ENCODE measurements around the gene NDOR1.

Gene NDOR1

DNA sequence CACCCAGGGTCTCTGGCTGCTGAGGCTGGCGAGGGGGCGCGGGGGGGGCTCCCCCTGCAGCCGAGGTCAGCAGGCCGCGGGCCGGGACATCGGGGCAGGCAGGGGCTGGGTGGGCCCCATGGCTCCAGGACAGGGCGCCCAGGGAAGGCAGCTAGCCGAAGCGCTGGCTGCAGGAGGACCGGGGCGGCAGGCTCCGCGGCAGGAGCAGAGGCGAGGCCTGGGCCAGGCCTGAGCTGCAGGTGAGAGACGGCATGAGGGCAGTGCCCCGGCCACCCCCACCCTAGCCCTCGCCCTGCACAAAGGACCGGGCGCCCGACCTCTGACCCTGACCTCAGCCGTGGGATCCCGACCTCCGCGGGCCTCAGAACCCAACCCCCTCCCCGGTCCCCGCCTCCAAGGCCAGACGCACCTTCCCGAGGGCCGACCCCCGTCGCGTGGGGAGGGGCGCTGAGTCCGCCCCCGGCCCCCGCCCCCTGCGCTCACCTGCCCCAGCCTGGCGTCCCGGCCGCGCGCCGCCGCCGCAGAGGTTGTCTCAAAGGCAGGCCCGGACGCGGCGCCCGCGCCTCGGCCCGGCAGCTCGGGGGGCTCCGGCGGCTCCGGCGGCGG is 16.1 kb downstream of the NDOR1 start:
- DNase-seq: no peak

DNA sequence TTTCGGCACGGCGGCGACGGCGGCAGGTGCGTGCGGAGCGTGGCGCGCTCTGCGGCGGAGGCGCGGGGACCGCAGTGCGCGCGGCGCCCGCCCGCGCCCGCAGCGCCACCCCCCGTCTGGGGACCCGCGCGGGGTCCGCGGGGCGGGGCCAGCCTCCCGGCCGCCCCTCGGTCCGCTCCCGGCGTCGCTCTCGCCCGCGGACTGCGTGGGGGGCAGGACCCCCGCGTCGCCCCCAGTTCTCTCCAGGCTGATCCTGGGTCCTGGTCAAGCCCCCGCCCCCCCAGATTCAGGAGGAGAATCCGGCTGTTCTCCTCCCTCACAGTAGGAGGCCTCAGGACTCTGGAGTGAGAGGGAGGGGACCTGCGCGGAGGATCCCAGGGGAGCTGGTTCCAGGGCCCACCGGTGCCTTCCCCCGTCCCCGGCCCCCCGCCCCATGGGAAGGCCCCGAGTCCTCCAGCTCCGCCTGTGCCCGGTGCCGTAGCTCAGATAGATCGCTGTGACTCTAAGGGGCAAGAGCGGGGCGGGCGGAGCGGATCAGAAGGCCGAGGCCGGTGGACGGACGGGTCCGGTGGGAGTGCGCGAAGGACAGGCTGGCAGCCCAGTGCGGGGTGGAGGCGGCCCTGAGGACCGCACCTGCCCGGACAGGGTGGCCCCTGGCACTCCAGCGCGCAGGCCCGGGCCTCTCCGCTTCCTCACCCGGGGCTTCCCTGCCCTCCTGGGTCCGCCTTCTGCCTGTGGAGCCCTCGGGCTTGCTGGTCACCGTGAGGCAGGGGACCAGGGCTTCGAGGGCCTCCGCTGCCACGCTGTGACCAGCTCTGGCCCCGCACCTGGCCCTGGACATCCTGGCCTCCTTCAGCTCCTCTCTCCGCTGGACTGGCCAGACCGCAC is 16.9 kb downstream of the NDOR1 start, which contains the start of gene RNF208:
RNF208 (minus strand) TSS at position 51 of the 888 bp plus-strand sequence. CDS start 1,028 bp downstream, outside the sequence.
- DNase-seq: no peak

DNA sequence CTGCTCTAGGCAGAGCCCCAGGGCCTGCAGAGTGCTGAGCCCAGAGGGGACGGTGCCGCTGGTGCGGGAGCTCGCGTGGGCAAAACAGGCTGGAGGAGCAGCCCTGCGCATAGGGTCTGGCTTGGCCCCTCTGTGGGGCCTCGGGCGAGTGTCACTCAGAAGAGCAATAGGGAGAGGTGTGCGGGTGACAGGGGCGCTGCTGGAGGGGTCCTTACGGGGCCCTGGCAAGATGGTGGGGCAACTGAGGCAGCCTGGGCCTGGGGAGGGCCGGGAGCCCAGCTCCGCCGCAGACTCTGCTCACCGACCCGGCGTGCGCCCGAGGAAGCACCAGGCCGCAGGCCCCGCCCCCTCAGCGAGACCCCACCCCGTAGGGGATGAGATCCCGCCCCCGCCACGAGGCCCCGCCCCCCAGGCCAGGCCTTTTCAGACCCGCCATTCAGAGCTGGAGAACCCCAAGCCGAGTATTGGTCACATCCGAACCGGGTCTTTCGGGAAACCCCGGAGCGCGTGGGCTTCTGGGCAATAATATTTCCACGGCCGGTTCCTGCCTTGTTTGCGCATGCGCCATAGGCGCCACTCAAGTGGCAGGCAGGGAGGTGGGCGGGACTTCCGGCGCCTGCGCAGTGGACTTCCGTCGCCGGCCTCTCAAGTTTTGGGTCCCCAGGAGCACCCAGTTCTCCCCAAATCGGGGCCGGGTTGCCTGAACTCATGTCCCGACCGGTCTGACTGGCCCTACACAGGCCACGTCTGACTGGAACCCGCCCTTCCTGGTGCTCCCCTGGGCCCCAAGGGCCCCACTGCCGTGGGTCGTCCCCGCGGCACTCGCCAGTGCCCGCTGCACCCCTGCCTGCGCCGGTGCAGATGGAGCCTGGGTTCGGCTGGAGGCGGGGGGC is 17.8 kb downstream of the NDOR1 start:
- peak; percentile 99 for DNase-seq

DNA sequence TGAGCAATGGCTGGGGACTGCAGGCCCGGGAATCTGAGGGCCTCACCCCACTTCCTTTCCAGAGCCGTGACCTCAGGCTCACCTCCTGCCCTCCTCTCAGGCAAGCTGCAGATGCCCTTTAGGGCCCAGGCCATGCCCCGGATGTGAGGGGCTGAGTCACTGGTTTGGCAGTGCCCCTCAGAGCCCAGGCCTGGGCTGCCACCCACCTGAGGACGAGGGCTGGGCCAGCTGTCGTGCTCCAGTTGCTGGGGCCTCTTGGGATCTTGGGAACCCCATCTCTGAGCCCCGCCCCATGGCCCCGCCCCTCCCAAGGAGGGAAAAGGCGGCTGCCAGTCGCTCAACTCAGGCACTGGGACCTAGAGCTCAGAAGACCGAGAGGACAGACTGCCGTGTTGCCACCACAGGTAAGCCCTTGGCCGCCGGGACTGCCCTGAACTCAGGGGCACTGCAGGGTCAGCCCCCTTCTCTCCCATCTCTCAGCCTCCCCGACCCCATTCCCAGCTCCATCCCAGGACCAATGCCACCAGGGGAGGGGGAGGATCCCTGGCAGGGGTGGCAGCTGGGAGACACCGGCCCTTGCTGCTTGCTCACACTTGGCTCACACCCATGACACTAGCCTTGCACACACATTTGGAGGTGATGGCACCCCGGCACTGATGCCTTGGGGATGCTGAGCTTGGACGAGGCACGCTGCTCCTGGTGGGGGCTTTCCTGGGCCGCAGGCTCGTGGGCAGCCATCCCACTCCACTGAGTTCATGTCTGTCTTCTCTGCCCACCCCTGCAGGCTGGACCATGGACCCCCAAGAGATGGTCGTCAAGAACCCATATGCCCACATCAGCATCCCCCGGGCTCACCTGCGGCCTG is 19.6 kb downstream of the NDOR1 start, which contains the start of gene CYSRT1:
CYSRT1 (plus strand) TSS at position 345 of the 865 bp plus-strand sequence; CDS start at position 793, 448 bp downstream.
- no peak for DNase-seq

DNA sequence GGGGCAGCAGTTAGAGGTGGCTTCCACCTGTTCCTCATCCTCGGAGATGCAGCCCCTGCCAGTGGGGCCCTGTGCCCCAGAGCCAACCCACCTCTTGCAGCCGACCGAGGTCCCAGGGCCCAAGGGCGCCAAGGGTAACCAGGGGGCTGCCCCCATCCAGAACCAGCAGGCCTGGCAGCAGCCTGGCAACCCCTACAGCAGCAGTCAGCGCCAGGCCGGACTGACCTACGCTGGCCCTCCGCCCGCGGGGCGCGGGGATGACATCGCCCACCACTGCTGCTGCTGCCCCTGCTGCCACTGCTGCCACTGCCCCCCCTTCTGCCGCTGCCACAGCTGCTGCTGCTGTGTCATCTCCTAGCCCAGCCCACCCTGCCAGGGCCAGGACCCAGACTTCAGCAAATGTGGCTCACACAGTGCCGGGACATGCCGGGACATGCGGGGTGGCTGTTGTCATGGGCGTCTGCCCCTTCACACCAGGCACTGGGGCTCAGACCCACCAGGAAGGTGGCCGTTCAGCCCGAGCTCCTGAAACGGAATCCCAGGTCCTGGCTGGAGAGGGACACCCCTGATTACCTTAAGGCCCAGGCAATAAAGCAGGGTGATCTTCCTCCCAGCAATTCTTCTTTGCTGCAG is 20.3 kb downstream of the NDOR1 start:
- DNase-seq: no peak

DNA sequence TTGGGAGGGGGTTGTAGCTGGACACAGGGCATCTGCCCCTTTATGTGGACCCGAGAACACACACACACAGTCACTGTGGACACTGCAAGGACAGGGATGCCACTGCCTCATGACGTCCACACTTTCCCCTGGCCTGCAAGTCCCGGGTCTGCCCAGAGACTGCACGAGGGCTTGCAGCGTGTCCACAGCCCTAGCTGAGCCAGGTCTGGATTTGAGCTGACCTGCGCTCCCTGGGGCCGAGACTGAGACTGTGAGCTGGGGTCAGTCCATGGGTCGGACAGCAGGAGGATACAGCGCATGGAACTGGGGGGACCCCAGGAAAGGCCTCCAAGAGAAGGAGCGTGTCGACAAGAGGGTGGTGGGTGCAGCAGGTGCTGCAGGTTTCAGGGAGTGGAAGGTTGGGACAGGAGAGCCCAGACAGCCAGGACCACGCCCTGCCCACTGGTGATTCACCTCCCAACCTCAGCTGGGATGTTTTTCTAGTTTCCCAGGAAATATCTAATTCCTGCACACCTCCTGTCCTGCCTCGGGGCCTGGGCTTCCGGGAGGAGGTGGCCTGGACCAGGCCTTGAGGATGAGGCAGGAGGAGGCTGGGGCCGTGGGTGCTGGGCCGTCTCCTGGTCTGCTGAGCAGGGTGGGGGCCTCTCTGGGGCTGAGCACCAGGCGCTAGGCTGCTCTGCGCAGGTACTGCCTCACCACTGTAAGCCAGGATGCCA is 21.0 kb downstream of the NDOR1 start:
- no peak for DNase-seq

DNA sequence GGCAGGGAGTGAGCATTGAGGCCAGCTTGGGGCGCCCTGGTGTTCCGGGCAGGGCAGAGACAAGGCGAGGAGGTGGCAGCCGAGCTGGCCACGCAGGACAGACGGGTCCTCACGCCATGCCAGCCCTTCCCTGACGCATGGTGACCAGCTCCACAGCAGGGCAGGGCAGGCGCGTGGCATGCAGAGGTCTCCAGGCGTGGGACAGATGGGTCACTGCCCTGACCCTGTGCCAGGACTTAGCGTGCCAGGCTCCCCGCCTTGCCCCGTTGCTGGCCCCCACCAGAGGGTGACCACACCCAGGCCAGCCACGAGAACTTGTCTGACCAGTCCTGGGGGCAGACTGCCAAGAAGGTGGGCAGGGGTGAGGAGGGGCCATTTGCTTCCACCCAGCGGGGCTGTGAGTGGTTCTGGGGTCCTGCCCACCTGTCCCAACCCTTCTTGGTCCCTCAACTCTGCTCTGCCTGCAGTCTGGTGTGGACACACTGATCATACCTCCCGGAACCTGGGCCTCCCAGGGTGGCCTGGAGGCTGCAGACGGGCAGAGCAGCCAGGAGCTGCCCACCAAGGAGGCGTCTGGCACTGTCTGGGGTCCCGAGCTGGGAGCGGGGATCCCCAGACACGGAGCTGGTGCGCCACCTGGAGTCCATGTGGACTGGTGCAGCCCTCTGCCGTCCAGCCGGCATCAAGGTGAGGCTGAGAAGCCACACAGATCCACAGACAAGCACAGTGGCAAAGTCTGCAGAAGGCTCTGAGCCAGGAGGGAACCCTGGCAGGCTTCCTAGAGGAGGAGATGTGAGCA is 21.8 kb downstream of the NDOR1 start, which contains the start of gene RNF224:
RNF224 (plus strand) TSS at position 449 of the 799 bp plus-strand sequence. CDS start 834 bp downstream, outside the sequence.
- DNase-seq: peak; percentile 63

DNA sequence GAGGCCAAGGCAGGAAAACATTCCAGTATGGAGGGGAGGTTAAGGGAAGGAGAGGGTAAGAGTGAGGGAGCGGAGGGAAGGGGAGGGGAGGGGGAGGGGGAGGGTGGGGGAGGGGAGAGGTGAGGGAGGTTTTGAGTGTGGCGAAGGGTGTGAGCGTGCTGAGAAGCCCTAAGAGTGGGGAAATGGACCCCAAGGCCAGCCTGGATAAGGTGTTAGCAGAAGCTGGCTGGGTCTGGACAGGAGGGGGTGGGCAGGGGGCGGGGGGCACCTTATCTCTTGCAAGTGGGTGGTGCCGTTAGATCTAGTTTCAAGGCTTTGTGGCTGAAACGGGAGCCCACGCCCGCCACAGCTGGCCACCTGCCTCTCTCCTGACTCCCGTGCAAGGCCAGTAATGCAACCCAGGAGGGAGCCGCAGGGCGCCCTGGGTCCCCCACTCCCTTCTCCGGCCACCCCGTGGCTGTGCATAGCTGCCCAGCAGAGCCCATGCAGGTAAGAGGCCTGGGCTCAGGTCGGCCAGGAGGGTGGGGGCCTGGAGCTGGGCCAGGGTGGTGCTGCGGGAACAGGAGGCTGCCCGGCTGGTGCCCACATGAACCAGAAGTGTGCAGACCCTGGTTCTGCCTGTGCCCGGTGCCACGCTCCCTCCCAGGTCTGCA is 22.5 kb downstream of the NDOR1 start:
- no peak for DNase-seq

DNA sequence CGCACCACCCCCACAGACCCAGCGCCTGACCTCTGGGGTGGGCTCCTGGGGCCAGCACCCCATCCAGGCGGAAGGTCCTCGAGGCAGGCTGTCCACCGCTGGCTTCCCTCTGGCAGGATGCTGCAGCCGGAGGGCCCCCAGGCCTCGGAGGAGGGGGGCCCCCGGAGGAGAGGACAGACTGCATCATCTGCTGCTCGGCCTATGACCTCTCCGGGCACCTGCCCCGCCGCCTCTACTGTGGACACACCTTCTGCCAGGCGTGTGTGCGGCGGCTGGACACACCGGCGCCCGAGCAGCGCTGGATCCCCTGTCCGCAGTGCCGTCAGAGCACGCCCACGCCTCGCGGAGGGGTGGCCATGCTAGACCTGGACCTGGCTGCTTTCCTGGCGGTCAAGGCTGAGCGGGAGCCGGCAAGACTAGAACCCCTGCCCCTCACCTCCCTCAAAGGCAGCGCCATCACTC is 23.0 kb downstream of the NDOR1 start:
- DNase-seq: no peak

DNA sequence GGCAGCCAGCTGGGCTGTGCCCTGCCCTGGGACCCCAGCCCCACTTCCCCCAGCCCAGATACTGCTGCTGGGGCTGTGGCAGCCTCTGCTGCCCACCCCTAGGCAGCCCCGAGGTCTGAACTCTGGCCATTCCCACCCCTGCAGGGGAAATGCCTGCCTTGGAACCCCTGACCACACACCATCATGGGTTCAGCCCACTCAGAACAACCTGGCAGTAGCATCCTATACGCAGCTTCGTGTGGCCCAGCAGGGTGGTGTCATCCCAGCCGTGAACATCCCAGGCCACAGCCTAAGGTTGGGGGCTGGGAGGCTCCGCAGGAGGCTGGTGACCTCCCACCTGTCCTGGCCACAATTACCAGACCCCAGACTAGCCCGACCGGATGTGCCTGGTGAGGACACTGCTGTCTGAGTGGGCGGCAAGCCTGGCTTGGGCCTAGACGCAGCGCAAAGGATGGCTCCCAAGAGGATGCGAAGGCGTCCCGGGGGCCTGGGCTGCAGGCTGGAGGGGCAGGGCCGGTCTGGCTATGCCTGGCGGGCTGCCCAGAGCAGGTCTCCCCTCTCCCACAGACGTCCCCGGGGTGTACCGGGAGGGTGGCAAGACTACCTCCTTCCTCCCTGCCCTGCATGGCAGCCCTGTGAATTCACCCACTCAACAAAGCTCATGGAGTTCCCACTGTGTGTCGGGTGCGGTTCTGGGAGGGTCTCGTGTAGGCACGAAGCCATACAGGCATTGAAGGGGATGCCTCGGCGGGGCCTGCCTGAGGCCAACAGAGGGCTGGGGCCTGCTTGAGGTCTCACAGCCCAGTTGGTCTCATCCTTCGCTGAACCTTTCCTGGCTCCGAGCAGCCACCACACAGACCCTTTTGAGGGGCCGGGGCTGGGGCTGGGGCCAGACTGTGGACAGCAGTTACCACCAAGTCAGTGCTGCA is 23.7 kb downstream of the NDOR1 start:
- DNase-seq: no peak

DNA sequence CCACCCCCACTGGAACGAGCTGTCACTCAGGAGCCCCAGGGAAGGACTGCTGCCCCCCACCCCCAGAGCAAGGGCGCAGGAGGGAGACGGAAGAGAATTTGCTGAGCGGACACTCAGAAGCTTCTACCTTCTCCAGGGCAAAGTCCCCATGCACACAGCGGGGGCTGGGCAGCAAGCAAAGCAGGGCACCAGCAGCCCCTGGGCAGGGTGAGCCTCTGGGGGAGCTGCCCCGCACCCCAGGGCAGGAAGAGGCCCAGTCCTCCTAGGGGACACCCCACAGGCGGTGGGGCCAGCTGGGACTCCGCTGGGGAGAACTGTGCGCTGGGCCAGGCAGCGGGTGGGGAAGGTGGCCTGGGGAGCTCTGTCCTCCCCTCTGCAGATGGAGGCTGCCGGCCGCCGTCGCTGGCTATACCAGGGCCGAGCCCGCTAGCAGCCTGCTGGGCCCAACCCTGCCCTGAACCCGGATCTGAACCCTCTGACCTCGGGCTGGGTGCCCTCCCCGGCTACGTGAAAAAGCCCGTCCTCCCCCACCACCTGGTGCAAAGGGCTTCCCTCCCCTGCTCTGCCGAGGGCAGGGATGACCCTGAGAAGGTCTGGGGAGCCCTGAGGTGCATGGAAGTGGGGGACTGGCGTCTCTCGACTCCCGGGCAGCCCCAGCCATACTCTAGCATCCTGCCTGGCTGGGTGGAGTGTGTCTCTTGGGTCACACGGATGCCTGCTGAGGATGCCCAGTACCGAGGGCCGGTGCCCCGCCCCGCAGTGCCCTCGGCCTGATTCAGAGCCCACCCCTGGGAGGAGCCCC is 24.6 kb downstream of the NDOR1 start:
- no peak for DNase-seq

DNA sequence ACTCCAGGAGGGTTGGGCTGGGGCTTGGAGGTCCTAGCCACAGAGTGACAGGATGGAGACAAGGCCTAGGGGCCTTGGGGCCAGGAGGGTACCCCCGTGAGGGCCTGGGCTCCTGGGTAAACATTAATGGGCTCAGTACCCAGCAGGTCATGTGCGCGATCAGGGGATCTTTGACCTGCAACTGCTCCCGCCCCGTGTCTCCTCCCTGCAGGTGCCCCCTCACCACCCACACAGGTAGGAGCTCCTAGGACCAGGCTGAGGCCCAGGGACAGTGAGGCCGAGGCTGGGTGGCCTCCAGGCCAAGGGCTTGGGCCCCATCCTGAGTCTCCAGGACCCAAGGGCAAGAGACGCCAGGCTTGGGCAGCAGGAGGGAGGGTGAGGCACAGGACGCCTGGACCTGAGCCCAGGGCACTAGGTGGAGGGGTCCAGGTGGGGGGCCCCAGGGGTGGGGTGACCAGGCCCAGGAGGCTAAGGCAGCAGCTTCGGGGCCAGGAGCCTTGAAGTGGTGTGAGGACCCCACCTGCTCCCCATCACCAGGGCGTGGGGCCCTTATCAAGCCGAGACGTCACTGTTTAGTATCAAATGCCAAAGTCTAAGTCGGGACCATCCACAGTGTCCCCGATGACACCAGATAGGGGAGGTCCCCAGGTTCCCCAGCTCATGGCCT is 25.3 kb downstream of the NDOR1 start, which contains the start of gene SLC34A3:
SLC34A3 (plus strand) TSS at position 197 of the 667 bp plus-strand sequence. CDS start 802 bp downstream, outside the sequence.
- DNase-seq: no peak

DNA sequence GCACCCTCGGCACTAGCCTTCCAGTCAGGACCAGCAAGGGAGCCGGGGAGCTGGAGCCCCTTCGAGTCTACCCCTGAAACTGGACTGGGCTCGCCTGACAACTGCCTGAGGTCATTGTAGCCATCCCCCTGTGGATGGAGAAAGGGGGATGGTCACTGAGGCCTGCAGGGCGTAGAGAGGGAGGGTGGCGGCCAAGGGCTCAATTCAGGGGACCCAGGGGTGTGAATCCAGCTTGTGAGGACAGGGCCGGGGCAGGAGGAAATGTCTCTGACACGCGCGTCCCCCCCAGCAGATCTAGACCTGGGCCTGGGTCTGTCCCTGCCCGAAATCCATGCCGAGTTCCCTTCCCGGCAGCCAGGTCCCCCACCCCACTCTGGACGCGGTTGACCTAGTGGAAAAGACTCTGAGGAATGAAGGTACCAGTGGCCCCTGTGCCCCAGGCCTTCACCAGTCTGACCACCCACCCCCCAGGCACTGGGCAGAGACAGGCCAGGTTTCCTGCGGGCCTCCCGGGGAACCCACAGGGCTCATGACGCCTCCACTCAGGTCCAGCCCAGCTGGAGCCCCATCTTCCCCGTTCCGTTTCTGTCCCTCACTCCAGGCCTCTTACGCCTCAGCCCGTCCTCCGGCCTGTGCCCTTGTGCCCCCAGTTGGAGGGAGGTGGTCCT is 26.0 kb downstream of the NDOR1 start:
- DNase-seq: no peak

DNA sequence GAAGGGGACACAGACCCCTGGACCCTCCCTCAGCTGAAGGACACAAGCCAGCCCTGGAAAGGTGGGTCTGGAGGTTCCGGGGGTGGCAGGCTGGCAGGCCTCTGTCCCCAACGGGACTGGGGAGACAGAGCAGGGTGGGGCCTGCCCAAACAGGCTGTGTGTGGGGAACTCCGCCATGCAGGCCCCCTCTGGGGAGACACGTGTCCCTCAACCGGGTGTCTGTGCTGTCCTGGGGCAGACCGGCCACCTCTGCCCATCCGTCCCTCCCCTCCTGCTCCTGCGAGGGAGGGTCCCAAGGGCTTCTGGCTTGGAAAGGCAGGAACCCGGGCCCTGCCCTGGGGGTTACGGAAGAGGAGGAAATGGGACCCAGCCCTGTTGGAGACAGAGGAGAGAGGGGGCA is 26.6 kb downstream of the NDOR1 start:
- no peak for DNase-seq

DNA sequence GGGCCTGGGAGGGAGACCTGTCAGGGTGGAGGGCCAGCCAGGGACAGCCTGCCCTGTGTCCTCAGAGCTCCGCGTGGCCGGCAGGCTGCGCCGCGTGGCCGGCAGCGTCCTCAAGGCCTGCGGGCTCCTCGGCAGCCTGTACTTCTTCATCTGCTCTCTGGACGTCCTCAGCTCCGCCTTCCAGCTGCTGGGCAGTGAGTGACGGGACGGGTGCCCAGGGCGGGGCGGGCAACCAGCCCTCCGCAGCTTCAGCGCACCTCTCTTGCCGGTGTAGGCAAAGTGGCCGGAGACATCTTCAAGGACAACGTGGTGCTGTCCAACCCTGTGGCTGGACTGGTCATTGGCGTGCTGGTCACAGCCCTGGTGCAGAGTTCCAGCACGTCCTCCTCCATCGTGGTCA is 27.0 kb downstream of the NDOR1 start:
- no peak for DNase-seq
